CD4-positive, alpha-beta T cell (primary cell): ENCODE data around the gene GPR137C. TPM values are rescaled to one million over a fixed set of nuclear protein-coding genes. Genes with fewer than 3 reads are reported as not detected.

Experiments
- ATAC-seq: fragments of 200-7000 bp; cut with Tn5 transposase; one replicate; pipeline ENCODE4 v1.10.0; 2022; ENCODE audit warnings: mild to moderate bottlenecking; ENCODE audit not compliant: poor library complexity
- CTCF ChIA-PET: fragments of 350-600 bp; sonication (Branson Sonifier 250); formaldehyde crosslinking; loops from one replicate; lab custom pipeline; 2021; ENCODE audit warnings: antibody characterized with exemption, inconsistent platforms; lab: Charles Lee
- POLR2A ChIA-PET: fragments of 350-600 bp; sonication (Branson Sonifier 250); formaldehyde crosslinking; loops from one replicate; lab custom pipeline; 2021; ENCODE audit warnings: antibody characterized with exemption, inconsistent platforms; lab: Charles Lee
- DNase-seq, 14 experiments: peaks; one replicate each; pipeline ENCODE4 v3.0.0-alpha.2; 2013 to 2020; ENCODE audit warnings: mixed read lengths in 2 of 14
- H3K27ac ChIP-seq, 2 donors: one replicate each; pipeline versions ENCODE4 v1.5.1 to v1.7.0; 2013; ENCODE audit warnings: low read length in 2 of 2, low read depth in 1 of 2, mild to moderate bottlenecking in 1 of 2
- H3K27me3 ChIP-seq, 2 experiments: 1 replicate in 1 of 2; 2 replicates in 1 of 2; pipeline versions ENCODE4 v1.6.1 to v1.7.0; 2013; ENCODE audit warnings: low read length in 2 of 2, control low read depth in 1 of 2, mild to moderate bottlenecking in 1 of 2, moderate library complexity in 1 of 2; ENCODE audit not compliant: insufficient read depth in 2 of 2, control insufficient read depth in 1 of 2
- H3K36me3 ChIP-seq: one replicate; pipeline ENCODE4 v1.6.1; 2013; ENCODE audit warnings: low read length, control low read depth; ENCODE audit not compliant: insufficient read depth
- H3K4me1 ChIP-seq: one replicate; pipeline ENCODE4 v1.6.1; 2013; ENCODE audit warnings: low read length, control low read depth; ENCODE audit not compliant: insufficient read depth
- H3K4me3 ChIP-seq: one replicate; pipeline ENCODE4 v1.5.1; 2013; ENCODE audit warnings: mild to moderate bottlenecking, low read length, moderate library complexity
- H3K9me3 ChIP-seq, 2 experiments: 1 replicate in 1 of 2; 2 replicates in 1 of 2; pipeline versions ENCODE4 v1.6.1 to v1.7.0; 2013; ENCODE audit warnings: low read length in 2 of 2, mild to moderate bottlenecking in 2 of 2, control low read depth in 1 of 2, moderate library complexity in 1 of 2; ENCODE audit not compliant: control insufficient read depth in 1 of 2, insufficient read depth in 1 of 2
- H3K27ac Mint-ChIP-seq: one replicate; pipeline ENCODE4 v1.8.0; 2020; ENCODE audit warnings: mixed read lengths
- H3K27me3 Mint-ChIP-seq: one replicate; pipeline ENCODE4 v1.8.0; 2021; ENCODE audit warnings: mixed read lengths
- H3K36me3 Mint-ChIP-seq: one replicate; pipeline ENCODE4 v1.8.0; 2021; ENCODE audit warnings: low read depth, mixed read lengths
- H3K4me1 Mint-ChIP-seq: one replicate; pipeline ENCODE4 v1.8.0; 2021; ENCODE audit warnings: low read depth, mixed read lengths
- H3K4me3 Mint-ChIP-seq: one replicate; pipeline ENCODE4 v1.8.0; 2020; ENCODE audit warnings: mild to moderate bottlenecking, mixed read lengths
- H3K9me3 Mint-ChIP-seq: one replicate; pipeline ENCODE4 v1.8.0; 2020; ENCODE audit warnings: mixed read lengths
- CTCF ChIP-seq: fragments of 200-600 bp; IDR thresholded peaks from one replicate; pipeline ENCODE4 v1.8.0; 2022; ENCODE audit warnings: antibody characterized with exemption, mild to moderate bottlenecking
- intact Hi-C, 2 experiments: fragments of 100-400 bp; cut with DNase I in 1 of 2; cut with micrococcal nuclease in 1 of 2; formaldehyde crosslinking; loops; one replicate each; pipeline versions ENCODE4 v1.15.1 to v1.9.0; 2023 to 2025; cut with DNase I, micrococcal nuclease
- total RNA-seq, 174 experiments: library from RNA in 2 of 174; stranded (reverse) in 2 of 174; gene quantifications; one replicate each; pipeline ENCODE4 v1.2.3 and lab custom pipeline; 2021 to 2026

GPR137C gene
- total RNA-seq, 2 experiments from 2014 or later: 0.08 to 0.19 TPM

- H3K4me1 ChIP-seq: no peaks in the 10 kb centered on the region
- DNase-seq (no peak), ATAC-seq (no peak)
- H3K36me3 ChIP-seq: no peaks in the 10 kb centered on the region
- POLR2A ChIA-PET: no interaction called here
- H3K4me3 Mint-ChIP-seq: no peak overlapping the region
- H3K27me3 ChIP-seq: no peaks in the 10 kb centered on the region
- no peaks in the 10 kb centered on the region for H3K36me3 Mint-ChIP-seq
- H3K27me3 Mint-ChIP-seq: no peaks in the 10 kb centered on the region
- intact Hi-C loops: no loop called here
- peaks cover 0 to 3% of the 10 kb centered on the region in 2 experiments for H3K9me3 ChIP-seq
- H3K4me3 ChIP-seq: no peak overlapping the region
- no peak overlapping the region for H3K27ac ChIP-seq
- H3K27ac Mint-ChIP-seq: no peak overlapping the region
- CTCF ChIA-PET: no interaction called here
- no peaks in the 10 kb centered on the region for H3K4me1 Mint-ChIP-seq
- no peak for TF ChIP-seq CTCF
- H3K9me3 Mint-ChIP-seq: peaks cover 6% of the 10 kb centered on the region
Measured at GRCh38 chr14:52607061-52607460, 54.4 kb downstream of the GPR137C start.

- no peaks in the 10 kb centered on the region for H3K27me3 Mint-ChIP-seq
- peaks cover 6% of the 10 kb centered on the region for H3K9me3 Mint-ChIP-seq
- no peaks in the 10 kb centered on the region for H3K4me1 ChIP-seq
- no peaks in the 10 kb centered on the region for H3K4me1 Mint-ChIP-seq
- ATAC-seq: no peak
- H3K27ac ChIP-seq: no peak overlapping the region
- no peak overlapping the region for H3K27ac Mint-ChIP-seq
- no peak for TF ChIP-seq CTCF
- peaks cover 0 to under 1% of the 10 kb centered on the region in 2 experiments for H3K9me3 ChIP-seq
- H3K36me3 ChIP-seq: no peaks in the 10 kb centered on the region
- no peaks in the 10 kb centered on the region for H3K27me3 ChIP-seq
- POLR2A ChIA-PET: no interaction called here
- no peak overlapping the region for H3K4me3 Mint-ChIP-seq
- peak in 1 of 14 experiments; percentile 2 for DNase-seq
- intact Hi-C loops: no loop called here
- H3K36me3 Mint-ChIP-seq: no peaks in the 10 kb centered on the region
- no peak overlapping the region for H3K4me3 ChIP-seq
- CTCF ChIA-PET: no interaction called here
Measured at GRCh38 chr14:52609445-52610044, 56.9 kb downstream of the GPR137C start.

DNA sequence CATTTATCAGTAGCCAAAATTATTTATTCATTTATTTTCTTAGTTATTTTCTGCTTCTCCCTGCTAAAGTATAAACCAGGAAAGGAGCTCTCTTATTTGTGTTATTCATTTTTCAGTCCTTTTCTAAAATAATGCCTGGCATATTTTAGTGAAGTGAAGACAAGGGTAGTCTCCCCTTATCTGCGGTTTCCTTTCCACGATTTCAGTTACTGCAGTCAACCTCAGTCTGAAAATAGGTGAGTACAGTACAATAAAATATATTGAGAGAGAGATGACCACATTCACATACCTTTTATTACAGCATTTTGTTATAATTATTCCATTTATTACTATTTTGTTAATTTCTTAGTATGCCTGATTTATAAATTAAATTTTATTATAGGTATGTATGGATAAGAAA is 57.6 kb downstream of the GPR137C start:
- intact Hi-C loops: no loop called here
- Mint-ChIP-seq H3K4me1 (no peaks in the 10 kb centered on the region), H3K9me3 (peaks cover 4% of the 10 kb centered on the region), H3K4me3 (no peak overlapping the region), H3K36me3 (no peaks in the 10 kb centered on the region), H3K27ac (no peak overlapping the region), H3K27me3 (no peaks in the 10 kb centered on the region)
- CTCF ChIA-PET: no interaction called here
- TF ChIP-seq CTCF: no peak
- no peak for DNase-seq
- no peaks in the 10 kb centered on the region for H3K4me1 ChIP-seq
- H3K36me3 ChIP-seq: no peaks in the 10 kb centered on the region
- H3K4me3 ChIP-seq: no peak overlapping the region
- POLR2A ChIA-PET: no interaction called here
- H3K27ac ChIP-seq: no peak overlapping the region
- no peaks in the 10 kb centered on the region for H3K9me3 ChIP-seq
- no peaks in the 10 kb centered on the region for H3K27me3 ChIP-seq
- ATAC-seq: no peak
